K562 (cell line): ENCODE measurements around the gene OR2A42. TPM values are rescaled to one million over a fixed set of nuclear protein-coding genes. Genes with fewer than 3 reads are reported as not detected.
"Not testable (repeated sequence)": the region's sequence is repeated elsewhere in the genome, so short reads cannot be mapped to it uniquely, and the experiment has no call there.

Experiments used
- ATAC-seq: fragments of 200-7000 bp; cut with Tn5 transposase; 3 replicates; pipeline ENCODE4 v1.9.1; 2020; ENCODE audit warnings: moderate library complexity
- BruUV-seq: library from RNA; stranded (reverse); fragments of 400-500 nt; replicated peaks from 2 replicates; lab custom pipeline; 2021; lab: Mats Ljungman, UMichigan
- CTCF ChIA-PET: fragments of 300-600 bp; formaldehyde crosslinking; extraction: SDS; loops from one replicate; lab custom pipeline; 2021; ENCODE audit warnings: low intra/inter-chr PET ratio; lab: Yijun Ruan, JAX
- POLR2A ChIA-PET: fragments of 300-600, 350-650 bp; sonication (Branson Sonifier 250); formaldehyde crosslinking; extraction: SDS; loops from one replicate; lab custom pipeline; 2021; ENCODE audit warnings: antibody characterized with exemption, inconsistent platforms; lab: Yijun Ruan, JAX
- DNase-seq, 4 experiments: peaks; one replicate each; pipeline versions ENCODE4 v3.0.0 to v3.0.0-alpha.2; 2011 to 2018; ENCODE audit warnings: low spot score in 3 of 4, mixed read lengths in 3 of 4; ENCODE audit errors: extremely low read depth in 1 of 4
- FAIRE-seq: peaks from 2 replicates; lab custom pipeline; 2011; peaks lifted over from hg19 to GRCh38; lab: Jason Lieb, UNC
- H2AFZ ChIP-seq: 2 replicates; pipeline ENCODE4 v1.6.0; 2011; ENCODE audit warnings: low read depth, low read length, control low read depth, inconsistent platforms
- H3K27ac ChIP-seq: fragments of 200-600 bp; 3 replicates; pipeline ENCODE4 v1.8.0; 2011; ENCODE audit warnings: low read depth, mild to moderate bottlenecking, control low read depth, inconsistent platforms, low read length, moderate library complexity, mixed read lengths; ENCODE audit errors: extremely low read depth
- H3K27me3 ChIP-seq, 2 experiments: fragments of 300-600 bp in 1 of 2; 2 replicates in 1 of 2; 3 replicates in 1 of 2; pipeline versions ENCODE4 v1.6.0 to v1.8.0; 2011; ENCODE audit warnings: inconsistent platforms in 2 of 2, low read length in 2 of 2, mild to moderate bottlenecking in 1 of 2, mixed read lengths in 1 of 2, moderate library complexity in 1 of 2; ENCODE audit not compliant: control insufficient read depth in 2 of 2, insufficient read depth in 2 of 2
- H3K36me3 ChIP-seq: fragments of 300-600 bp; 3 replicates; pipeline ENCODE4 v1.8.0; 2011; ENCODE audit warnings: mild to moderate bottlenecking, low read length, inconsistent platforms; ENCODE audit not compliant: control insufficient read depth, insufficient read depth
- H3K4me1 ChIP-seq, 2 experiments: fragments of 200-600 bp in 1 of 2; replicated peaks in 1 of 2; 2 replicates in 1 of 2; 3 replicates in 1 of 2; pipeline versions ENCODE4 v1.5.1 to v1.8.0; 2011; ENCODE audit warnings: inconsistent platforms in 2 of 2, low read length in 2 of 2, mild to moderate bottlenecking in 1 of 2, mixed read lengths in 1 of 2, moderate library complexity in 1 of 2; ENCODE audit not compliant: control insufficient read depth in 2 of 2, insufficient read depth in 2 of 2
- H3K4me2 ChIP-seq: 2 replicates; pipeline ENCODE4 v1.6.1; 2011; ENCODE audit warnings: low read length, control low read depth, inconsistent platforms, mixed read lengths; ENCODE audit not compliant: insufficient read depth
- H3K4me3 ChIP-seq: fragments of 200-600 bp; sonication (generic), shearing (Covaris generic); 2 replicates; pipeline ENCODE4 v1.5.1; 2016; ENCODE audit warnings: control low read depth, inconsistent platforms
- H3K79me2 ChIP-seq: fragments of 200-600 bp; 3 replicates; pipeline ENCODE4 v1.8.0; 2011; ENCODE audit warnings: low read length, inconsistent platforms; ENCODE audit not compliant: control insufficient read depth, insufficient read depth
- H3K9ac ChIP-seq, 2 experiments: 2 replicates each; pipeline versions ENCODE4 v1.6.0 to v1.6.1; 2011; ENCODE audit warnings: low read depth in 2 of 2, low read length in 2 of 2, control low read depth in 1 of 2, inconsistent platforms in 1 of 2, mild to moderate bottlenecking in 1 of 2, mixed read lengths in 1 of 2; ENCODE audit not compliant: insufficient read depth in 1 of 2
- H3K9me1 ChIP-seq: one replicate; pipeline ENCODE4 v1.6.0; 2011; ENCODE audit warnings: inconsistent platforms, mild to moderate bottlenecking, low read length, moderate library complexity; ENCODE audit not compliant: control insufficient read depth, insufficient read depth
- H3K9me3 ChIP-seq: replicated peaks from 2 replicates; pipeline ENCODE4 v1.5.1; 2011; ENCODE audit warnings: low read depth, low read length, inconsistent platforms; ENCODE audit not compliant: control insufficient read depth, insufficient read depth
- H4K20me1 ChIP-seq: replicated peaks from 2 replicates; pipeline ENCODE4 v1.6.1; 2011; ENCODE audit warnings: low read length, inconsistent platforms, mixed read lengths; ENCODE audit not compliant: control insufficient read depth, insufficient read depth
- WGBS: fragments of 100-300 bp; shearing (Covaris generic); methylation state at CpG from one replicate; pipeline ENCODE4 v1.1.6; 2016; ENCODE audit warnings: low coverage, mixed read lengths; ENCODE audit not compliant: insufficient coverage; ENCODE audit errors: missing lambda C conversion rate; 5-methylcytosine and 5-hydroxymethylcytosine counted together
- in situ Hi-C: fragments of 300-500 bp; cut with MboI; formaldehyde crosslinking; loops from 4 replicates; pipeline ENCODE4 v1.15.0; 2018; ENCODE audit warnings: inconsistent platforms, mixed read lengths
- intact Hi-C: fragments of 100-400 bp; cut with micrococcal nuclease; formaldehyde crosslinking; loops from 2 replicates; pipeline ENCODE4 v1.14.2; 2022
- polyA plus RNA-seq, 8 experiments: library from polyadenylated mRNA; depleted of rRNA in 4 of 8; stranded (reverse) in 5 of 8; unstranded in 3 of 8; fragments of >200 nt; fragmentation: Nextera tagmentation in 2 of 8; fragmentation: Illumina TruSeq in 1 of 8; extraction: Ambion mirVana in 2 of 8; extraction: Trizol in 1 of 8; gene quantifications; 2 replicates each; pipeline versions ENCODE4 v1.2.1 to v1.2.3, GENCODE V29; 2011 to 2014; ENCODE audit warnings: inconsistent platforms in 1 of 8, missing spikeins in 1 of 8
- total RNA-seq, 7 experiments: library from RNA; depleted of rRNA in 6 of 7; stranded (reverse); fragments of >200 nt in 6 of 7; fragmentation: Illumina TruSeq in 2 of 7; extraction: Trizol in 2 of 7; gene quantifications; 2 replicates each; pipeline versions ENCODE4 v1.2.1 to v1.2.3, GENCODE V29; 2011 to 2021; ENCODE audit warnings: low replicate concordance in 1 of 7

Gene OR2A42
- total and polyA plus RNA-seq, 9 of the 15 experiments (the other 6 are each of a cell fraction or from before 2014, with no cell fraction given) = not detected

GRCh38 chr7:144233039-144233438 lies 6.4 kb downstream of the OR2A42 start:
- H3K9ac ChIP-seq, H3K79me2 ChIP-seq, DNase-seq, FAIRE-seq, BruUV-seq, H3K9me3 ChIP-seq, H3K36me3 ChIP-seq, in situ Hi-C loops, H3K4me3 ChIP-seq, H2AFZ ChIP-seq, H3K4me2 ChIP-seq, ATAC-seq, intact Hi-C loops, H3K27ac ChIP-seq, H3K4me1 ChIP-seq, H4K20me1 ChIP-seq, H3K27me3 ChIP-seq, POLR2A ChIA-PET, CTCF ChIA-PET, H3K9me1 ChIP-seq: not testable (repeated sequence)
- 0% methylated on average over 1 of the region's 1 CpG for WGBS

GRCh38 chr7:144231027-144231426 lies 8.4 kb downstream of the OR2A42 start:
- no CpG with 5 or more reads among the region's 2 CpGs for WGBS
- in situ Hi-C loops, H3K4me3 ChIP-seq: not testable (repeated sequence)

GRCh38 chr7:144228810-144229209 lies 10.6 kb downstream of the OR2A42 start:
- H3K4me1 ChIP-seq, H3K9ac ChIP-seq, H3K79me2 ChIP-seq, in situ Hi-C loops, H4K20me1 ChIP-seq, H3K36me3 ChIP-seq, H3K9me3 ChIP-seq, intact Hi-C loops, H3K4me3 ChIP-seq, CTCF ChIA-PET, H2AFZ ChIP-seq, H3K4me2 ChIP-seq, H3K27ac ChIP-seq, H3K9me1 ChIP-seq, ATAC-seq, FAIRE-seq, H3K27me3 ChIP-seq, DNase-seq, BruUV-seq, POLR2A ChIA-PET: not testable (repeated sequence)
- WGBS = 0% methylated on average over 1 of the region's 3 CpGs

More at GRCh38 chr7:144231027-144231426, 8.4 kb downstream of the OR2A42 start:
- H3K9me1 ChIP-seq, BruUV-seq, H3K4me1 ChIP-seq, H3K27ac ChIP-seq, intact Hi-C loops, H3K4me2 ChIP-seq, POLR2A ChIA-PET, H3K9ac ChIP-seq, CTCF ChIA-PET, H3K36me3 ChIP-seq, H3K27me3 ChIP-seq, H3K79me2 ChIP-seq, H3K9me3 ChIP-seq, DNase-seq, ATAC-seq, H2AFZ ChIP-seq, FAIRE-seq, H4K20me1 ChIP-seq: not testable (repeated sequence)

- H4K20me1 ChIP-seq, H2AFZ ChIP-seq, H3K36me3 ChIP-seq, intact Hi-C loops, POLR2A ChIA-PET, H3K9ac ChIP-seq, H3K27ac ChIP-seq, FAIRE-seq, H3K4me2 ChIP-seq, H3K4me1 ChIP-seq, H3K27me3 ChIP-seq, BruUV-seq, ATAC-seq, H3K4me3 ChIP-seq, DNase-seq, CTCF ChIA-PET, H3K9me3 ChIP-seq, in situ Hi-C loops, H3K9me1 ChIP-seq, H3K79me2 ChIP-seq: not testable (repeated sequence)
- WGBS = 1% methylated on average over 2 of the region's 4 CpGs
Observed at GRCh38 chr7:144226866-144227265, 12.5 kb downstream of the OR2A42 start.
